GM21529 (cell line): ENCODE data around the gene TUBA1C.
"Not testable (repeated sequence)": the region's sequence is repeated elsewhere in the genome, so short reads cannot be mapped to it uniquely, and the experiment has no call there.

Experiments
- ATAC-seq: cut with Tn5 transposase; IDR thresholded peaks from one replicate; pipeline ENCODE4 v1.9.1; 2021; ENCODE audit not compliant: unreplicated experiment

Gene TUBA1C

GRCh38 chr12:49305762-49306510 lies 41.1 kb downstream of the TUBA1C start:
- no peak for ATAC-seq

DNA sequence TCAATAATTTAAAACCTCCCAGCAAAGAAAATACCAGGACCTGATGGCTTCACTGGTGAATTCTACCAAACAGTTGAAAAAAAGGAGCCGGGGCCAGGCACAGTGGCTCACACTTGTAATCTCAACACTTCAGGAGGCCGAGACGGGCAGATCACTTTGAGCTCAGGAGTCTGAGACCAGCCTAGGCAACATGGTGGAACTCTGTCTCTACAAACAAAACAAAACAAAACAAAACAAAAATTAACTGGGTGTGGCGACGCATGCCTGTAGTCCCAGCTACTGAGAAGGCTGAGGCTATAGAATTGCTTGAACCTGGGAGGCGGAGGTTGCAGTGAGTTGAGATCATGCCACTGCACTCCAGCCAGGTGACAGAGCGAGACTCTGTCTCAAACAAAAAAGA lies 44.5 kb downstream of the TUBA1C start:
- ATAC-seq = no peak

DNA sequence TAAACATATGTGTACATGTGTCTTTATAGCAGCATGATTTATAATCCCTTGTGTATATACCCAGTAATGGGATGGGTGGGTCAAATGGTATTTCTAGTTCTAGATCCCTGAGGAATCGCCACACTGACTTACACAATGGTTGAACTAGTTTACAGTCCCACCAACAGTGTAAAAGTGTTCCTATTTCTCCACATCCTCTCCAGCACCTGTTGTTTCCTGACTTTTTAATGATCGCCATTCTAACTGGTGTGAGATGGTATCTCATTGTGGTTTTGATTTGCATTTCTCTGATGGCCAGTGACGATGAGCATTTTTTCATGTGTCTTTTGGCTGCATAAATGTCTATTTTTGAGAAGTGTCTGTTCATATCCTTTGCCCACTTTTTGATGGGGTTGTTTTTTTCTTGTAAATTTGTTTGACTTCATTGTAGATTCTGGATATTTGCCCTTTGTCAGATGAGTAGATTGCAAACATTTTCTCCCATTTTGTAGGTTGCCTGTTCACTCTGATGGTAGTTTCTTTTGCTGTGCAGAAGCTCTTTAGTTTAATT lies 45.6 kb downstream of the TUBA1C start:
- ATAC-seq = not testable (repeated sequence)

DNA sequence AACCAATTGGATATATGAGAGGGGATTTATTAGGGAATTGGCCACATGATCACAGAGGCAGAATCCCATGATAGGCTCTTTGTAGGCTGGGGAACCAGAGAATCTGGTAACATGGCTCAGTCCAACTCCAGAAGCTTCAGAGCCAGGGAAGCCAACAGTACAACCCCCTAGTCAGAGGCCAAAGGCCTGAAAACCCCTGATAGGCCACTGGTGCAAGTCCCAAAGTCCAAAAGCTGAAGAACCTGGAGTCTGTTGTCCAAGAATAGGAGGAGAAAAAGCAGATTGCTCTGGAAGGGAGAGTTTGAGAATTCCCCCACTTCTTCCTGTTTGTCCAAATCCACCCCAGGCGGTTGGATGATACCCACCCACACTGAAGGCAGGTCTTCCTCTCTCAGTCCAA lies 49.9 kb downstream of the TUBA1C start:
- ATAC-seq = no peak

DNA sequence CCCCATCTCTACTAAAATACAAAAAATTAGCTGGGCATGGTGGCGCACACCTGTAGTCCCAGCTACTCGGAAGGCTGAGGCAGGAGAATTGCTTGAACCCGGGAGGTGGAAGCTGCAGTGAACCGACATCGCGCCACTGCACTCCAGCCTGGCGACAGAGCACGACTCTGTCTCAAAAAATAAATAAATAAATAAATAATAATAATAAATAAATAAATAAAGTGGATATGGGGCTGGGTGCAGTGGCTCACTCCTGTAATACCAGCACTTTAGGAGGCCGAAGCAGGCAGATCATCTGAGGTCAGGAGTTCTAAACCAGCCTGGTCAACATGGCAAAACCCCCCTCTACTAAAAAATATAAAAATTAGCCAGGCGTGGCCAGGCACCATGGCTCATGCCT lies 52.2 kb downstream of the TUBA1C start:
- ATAC-seq = not testable (repeated sequence)

DNA sequence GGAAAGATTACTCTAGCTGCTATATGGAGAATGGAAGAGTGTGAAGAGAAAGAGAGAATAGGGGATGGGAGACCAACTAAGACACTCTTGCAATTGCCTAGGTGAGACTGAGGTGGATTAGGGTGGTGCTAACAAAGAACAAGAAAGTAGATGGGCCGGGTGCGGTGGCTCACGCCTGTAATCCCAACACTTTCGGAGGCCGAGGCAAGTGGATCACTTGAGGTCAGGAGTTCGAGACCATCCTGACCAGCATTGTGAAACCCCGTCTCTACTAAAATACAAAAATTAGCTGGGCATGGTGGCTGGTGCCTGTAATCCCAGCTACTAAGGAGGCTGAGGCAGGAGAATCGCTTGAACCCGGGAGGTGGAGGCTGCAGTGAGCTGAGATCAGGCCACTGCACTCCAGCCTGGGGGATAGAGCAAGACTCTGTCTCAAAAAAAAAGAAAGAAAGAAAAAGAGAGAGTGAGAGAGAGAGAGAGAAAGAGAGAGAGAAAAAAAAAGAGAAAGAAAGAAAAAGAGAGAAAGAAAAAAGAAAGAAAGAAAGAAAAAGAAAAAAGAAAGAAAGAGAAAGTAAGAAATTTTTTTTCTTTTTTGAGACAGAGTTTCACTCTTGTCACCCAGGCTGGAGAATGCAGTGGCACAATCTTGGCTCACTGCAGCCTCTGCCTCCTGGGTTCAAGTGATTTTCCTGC lies 55.7 kb downstream of the TUBA1C start:
- not testable (repeated sequence) for ATAC-seq

DNA sequence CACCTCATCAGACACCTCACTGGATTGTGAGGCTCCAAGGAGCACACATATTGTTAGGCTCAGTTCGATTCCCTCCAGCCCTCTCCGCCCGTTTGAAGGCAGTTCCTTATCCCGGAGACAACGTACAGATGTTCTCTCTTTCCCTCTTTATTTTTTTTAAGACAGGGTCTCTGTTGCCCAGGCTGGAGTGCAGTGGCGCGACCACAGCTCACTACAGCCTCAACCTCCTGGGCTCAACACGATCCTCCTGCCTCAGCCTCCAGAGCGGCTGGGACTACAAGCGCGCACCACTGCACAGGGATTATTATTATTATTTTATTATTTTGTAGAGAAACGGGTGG lies 57.5 kb downstream of the TUBA1C start:
- ATAC-seq = no peak

DNA sequence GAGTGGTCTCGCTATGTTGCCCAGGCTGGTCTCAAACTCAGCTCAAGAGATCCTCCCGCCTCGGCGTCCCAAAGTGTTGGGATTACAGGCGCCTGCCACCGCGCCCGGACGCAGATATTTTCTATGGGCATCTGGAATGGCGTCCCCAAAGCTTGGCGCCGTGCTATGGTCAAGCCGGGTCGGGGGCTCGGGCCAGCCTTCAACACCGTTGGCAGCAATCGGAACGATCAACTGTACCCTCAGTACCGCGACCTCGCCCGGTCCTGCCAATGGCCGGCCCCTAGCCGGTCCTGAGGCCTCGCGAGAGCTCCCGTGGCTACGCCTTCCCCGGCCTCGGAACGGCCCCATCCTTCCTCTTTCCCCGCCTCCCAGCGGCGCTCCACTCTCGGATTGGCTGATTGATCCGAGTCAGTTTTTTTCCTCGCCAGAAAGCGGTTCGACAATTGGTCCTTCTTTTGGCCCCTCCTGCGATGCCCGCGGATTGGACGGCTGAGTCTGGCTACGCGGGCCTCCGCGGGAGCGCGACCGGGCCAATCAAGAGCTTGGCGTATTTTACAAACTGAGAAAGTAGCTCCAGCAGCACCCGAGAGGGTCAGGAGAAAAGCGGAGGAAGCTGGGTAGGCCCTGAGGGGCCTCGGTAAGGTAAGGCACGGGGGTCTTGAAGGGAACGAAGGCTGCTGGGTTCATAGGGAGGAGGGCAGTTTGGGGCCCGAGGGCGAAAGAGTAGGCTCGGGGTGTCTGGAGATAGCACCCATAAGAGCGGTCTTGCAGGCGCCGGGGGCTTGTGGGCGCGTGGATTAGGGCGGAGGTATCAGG lies 58.0 kb downstream of the TUBA1C start, which contains the start of gene TROAP:
Gene TROAP, plus strand, starts transcription at position 548 of the 816 bp plus-strand sequence. CDS start 354 bp downstream, outside the sequence.
- ATAC-seq = peak; percentile 98

GRCh38 chr12:49323524-49324097 lies 58.7 kb downstream of the TUBA1C start:
- no peak for ATAC-seq
